NCI-H460 (cell line): ENCODE data around the gene KLK14. TPM values are rescaled to one million over a fixed set of nuclear protein-coding genes. Genes with fewer than 3 reads are reported as not detected.

Experiments used
- DNase-seq: peaks from one replicate; pipeline ENCODE4 v3.0.0-alpha.2; 2016; ENCODE audit warnings: low read depth; ENCODE audit errors: extremely low read depth
- total RNA-seq: library from RNA; depleted of rRNA; stranded (reverse); fragments of >200 nt; shearing (Covaris generic); gene quantifications from 2 replicates; pipeline ENCODE4 v1.2.3, GENCODE V29; 2014

The KLK14 gene
- total RNA-seq, 1 experiment from 2014 or later, result not detected

DNA sequence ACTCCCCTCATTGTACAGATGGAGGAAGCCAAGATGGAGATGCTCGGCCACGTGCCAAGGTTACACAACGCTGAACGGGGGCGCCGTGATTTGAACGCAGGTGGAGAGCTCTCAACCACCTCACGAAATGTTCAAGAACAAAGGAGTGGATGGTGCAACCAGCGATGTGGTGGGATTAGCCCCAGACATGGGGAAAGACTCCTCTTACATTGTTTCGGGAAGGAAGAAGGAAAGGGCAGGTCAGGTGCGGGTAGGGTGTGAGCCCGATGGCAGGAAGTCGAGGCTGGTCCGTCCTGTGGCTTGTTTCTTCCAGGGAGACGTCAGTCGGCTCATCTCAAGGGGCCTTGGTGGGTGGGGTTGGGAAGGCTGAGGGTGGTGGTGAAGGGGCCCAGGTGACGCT lies 7.1 kb upstream of the KLK14 start:
- no peak for DNase-seq

DNA sequence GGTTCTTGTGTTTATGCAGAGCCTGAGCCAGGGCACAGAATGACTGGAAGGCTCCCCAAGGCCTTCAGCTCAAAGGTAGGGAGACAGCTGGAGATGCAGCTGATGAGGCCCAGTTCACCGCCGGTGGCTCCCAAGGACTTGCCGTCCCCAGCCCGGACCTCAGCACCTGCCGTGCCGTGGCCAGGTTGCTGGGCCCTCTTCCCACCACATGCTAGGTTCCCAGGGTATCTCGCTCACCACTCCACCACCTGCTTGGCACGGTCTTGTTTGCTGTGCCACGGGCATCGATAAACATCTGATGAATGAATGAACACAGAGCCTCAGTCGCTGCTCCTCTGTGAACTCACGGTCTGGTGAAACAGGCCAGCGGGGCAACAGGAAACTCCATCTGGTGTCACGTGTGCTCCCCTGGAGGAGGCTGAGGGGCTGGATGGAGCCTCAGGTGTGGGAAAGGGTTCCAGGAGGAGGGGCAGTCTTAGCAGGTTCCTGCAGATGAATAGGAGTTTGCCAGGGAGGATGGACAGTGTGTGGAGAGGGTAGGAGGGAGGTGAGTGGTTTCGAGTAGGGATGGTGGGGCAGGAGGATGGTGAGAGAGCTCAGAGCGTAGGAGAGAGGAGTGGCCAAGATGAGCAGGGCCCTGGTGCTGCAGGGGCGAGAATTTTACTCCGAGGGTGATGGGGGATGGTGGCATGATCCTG lies 3.6 kb upstream of the KLK14 start:
- no peak for DNase-seq

DNA sequence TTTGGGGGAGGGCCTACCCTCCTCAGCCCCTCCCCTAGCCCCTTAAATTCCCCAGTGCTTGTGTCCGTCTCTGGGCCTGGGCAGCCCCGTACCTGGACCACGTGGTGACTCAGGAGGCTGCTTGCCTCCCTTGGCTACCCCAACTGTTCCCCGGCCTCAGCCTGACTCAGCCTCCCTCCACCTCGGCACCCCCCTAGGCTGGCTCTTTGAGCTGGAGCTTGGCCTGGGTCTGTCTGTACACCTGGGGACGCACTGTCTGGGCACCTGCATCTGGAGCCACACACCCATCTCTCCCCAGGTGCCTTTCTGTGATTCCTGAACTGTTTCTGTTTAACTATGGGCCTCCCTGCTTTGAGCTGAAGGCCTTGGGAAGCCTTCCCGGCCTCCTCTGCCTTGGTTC lies 1.8 kb upstream of the KLK14 start:
- no peak for DNase-seq

DNA sequence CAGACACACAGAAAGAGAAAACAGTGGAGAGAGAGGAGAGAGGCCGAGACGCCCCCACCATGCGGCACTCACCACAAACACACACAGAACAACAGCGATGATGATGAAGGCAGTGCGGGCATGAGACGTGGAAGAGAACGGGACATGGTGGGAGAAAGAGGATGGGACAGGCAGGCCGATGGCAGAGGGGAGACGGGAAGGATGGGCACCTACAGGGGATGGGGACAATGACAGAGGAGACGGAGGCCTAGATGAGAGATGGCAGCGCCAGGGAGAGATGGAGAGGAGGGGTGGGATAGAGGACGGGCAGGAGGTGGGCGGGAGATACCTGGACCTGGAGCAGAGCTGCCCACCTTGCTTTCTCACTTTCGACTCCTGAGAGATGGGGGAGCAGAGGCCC lies 1.1 kb upstream of the KLK14 start:
- DNase-seq, result no peak

DNA sequence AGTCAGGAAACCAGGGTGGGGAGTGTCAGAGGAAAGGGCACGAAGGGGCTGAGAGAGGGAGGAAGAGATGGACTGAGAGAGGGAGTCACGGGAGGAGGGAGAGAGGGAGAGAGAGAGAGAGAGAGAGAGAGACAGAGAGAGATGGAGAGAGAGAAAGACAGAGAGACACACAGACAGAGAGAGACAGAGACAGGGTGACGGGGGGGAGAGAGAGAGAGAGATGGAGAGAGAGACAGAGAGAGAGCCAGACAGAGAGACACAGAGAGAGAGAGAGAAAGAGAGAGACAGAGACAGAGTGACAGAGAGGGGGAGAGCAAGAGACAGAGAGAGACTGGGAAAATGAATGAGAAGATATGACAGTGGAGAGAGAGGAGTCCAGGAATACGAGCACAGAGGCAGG lies 494 bp upstream of the KLK14 start:
- no peak for DNase-seq

DNA sequence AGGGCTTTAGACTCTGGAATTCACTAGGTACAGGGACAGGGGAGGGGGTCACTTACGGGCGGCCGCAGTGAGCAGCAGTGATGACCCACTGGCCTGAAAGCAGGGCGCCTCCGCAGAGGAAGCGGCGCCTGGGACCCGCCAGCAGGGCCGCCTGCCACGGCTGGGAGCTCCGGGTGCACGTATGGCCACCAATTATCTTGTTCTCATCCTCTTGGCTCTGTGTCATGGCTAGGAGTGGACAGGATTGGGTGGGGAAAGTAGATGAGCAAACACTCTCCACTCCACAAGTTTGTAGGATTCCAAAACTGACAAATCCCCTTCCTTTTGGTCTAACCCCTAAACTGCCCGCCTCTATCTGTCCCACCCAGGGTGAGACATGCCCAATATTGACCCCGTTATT lies 1.2 kb downstream of the KLK14 start:
- DNase-seq, result no peak

DNA sequence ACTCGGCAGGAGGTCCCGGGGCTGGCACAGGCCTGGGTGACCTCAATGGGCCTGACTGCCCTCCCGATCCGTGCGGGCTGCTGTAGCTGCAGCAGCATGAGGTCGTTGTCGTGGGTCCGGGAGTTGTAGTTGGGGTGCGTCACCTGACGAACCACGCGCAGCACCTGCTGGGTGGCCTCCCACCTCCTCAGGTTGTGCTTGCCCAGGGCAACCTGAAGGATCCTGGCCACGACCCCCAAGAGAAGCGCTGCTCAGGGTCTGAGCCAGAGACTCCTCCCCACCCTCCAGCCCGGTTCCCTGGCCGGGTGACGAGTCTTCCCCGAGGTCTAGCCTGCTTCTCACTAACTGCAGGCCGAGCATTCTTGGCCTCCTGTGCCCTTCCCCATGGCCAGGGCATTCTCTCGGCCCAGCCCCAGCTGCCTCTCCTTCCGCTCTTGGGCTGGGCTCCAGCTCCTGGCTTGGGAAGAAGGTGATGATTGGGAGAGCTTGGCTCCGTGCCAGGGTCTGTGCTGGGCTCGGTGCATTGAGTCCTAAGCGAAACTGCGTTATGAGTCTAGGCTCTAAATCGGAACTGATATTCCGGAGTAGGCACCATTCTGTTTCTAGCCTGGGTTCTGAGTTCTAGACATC lies 3.1 kb downstream of the KLK14 start:
- DNase-seq, result no peak

DNA sequence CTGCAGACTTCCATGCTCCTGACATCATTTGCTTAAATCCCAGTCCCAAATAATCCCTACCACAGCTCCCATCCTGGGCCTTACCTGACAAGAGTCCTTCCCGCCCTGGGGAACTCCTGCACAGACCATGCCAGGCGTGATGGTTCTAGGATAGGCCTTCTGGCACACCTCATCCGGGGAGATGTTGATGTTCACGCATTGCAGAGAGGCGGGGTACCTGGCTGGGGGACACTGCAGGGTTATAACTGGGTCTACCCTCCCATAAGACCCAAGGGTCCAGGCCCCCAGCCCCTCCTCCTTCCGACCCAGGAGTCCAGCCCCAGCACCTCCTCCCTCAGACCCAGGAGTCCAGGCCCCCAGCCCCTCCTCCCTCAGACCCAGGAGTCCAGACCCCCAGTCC lies 4.0 kb downstream of the KLK14 start:
- DNase-seq, result no peak

DNA sequence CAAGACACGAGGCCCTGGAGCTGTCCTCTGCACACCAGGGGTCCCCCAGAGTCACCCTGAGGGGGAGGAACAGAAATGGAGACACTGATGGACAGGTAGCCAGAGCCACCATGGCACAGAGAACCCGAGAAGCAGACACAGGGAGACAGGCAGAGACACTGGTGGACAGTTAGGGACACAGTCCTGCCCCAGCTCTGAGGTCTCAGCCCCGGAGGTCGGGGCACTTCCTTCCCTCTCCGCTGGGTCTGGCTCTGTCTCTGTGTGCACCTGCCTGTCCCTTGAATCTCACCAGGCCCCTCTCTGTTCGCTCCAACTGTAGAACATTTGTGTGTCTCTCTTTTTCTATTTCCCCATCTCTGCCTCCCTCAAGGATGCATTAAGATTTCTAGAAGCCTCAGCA lies 4.6 kb downstream of the KLK14 start:
- DNase-seq, result no peak

DNA sequence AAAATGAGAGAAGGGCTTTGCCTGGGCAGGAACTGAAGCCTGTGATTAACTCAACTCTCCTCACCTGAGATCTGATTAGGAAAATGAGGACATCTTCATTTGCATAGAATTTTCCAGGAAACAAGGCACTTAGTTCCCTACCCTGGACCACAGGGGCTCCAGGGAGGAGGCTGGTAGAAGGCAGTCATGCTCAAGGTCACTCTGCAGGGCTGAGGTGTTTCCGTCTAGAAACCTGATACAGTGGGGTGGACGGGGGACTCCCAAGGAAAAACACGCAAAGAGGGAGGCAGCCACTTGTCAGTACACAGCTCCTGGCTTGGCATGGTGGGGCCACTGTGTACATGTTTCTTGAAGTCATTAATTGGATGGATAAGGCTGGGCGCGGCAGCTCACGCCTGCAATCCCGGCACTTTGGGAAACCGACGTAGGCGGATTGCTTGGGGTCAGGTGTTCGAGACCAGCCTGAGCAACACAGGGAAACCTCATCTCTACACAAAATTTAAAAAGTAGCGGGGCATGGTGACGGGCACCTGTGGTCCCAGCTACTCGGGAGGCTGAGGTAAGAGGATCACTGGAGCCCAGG lies 6.0 kb downstream of the KLK14 start:
- no peak for DNase-seq

DNA sequence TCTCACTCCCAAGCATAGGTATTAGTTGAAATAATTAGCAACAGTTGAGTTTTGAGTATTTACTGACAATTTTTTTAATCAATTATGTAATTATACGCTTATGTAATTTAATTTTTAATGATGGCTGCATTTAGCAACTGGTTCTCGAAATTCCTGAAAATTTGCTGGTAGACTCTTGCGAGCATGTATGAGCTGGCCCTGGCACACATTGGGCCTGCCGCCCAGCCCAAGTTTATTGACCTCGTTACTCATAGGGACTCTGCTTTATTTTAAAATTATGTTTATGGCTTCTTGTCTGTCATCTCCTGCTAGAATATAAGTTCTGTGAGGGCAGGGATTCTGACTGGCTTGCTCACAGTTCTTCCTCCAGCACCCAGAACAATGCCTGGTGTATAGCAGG lies 6.7 kb downstream of the KLK14 start:
- no peak for DNase-seq

DNA sequence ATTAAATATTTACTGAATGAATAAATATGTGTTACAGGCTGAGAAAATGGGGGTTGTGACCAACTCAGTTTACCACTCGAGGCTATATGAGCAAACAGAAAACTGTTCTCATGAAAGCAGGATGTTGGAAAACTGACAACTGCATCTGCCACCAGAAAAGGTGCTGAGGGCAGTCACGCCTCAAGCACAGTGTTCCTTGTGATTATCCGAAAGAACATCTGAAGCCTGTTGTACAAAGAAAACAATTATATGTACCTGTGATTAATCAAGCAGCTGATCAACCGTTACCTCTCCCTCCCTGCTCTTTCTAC lies 11.6 kb downstream of the KLK14 start:
- DNase-seq, result no peak

DNA sequence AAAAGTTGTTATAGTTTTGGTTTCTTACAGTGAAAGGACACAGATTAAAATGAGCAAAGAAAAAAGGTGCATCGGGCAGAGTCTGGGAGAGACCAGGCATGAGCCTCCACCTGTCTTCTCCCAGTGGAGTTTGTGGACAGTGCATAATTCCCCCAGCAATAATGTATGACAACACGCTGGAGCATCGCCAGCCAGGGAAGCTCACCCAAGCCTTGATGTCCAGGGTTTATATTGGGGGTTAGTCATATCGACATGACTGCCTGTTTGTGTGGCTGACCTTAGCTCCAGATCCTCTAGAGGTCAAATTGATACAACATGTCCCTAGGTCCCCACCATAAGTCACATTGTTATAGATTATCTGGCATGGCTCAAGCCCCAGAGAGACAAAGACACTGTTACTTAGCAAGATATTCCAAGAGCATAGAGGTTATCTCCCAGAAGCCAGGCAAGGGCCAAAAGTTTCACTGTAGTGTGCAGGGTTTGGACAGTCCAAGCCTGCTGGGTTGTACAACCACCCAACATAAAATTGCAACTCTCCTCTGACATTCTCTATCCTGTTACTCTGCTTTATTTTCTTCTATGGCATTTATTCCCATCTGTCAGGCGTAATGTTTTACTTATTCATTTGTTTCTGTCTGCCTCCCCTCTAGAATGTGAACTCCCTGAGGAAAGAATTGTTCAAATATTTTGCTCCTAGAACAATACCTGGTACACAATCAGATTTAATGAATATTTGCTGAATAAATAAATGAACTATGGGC lies 12.2 kb downstream of the KLK14 start:
- no peak for DNase-seq

DNA sequence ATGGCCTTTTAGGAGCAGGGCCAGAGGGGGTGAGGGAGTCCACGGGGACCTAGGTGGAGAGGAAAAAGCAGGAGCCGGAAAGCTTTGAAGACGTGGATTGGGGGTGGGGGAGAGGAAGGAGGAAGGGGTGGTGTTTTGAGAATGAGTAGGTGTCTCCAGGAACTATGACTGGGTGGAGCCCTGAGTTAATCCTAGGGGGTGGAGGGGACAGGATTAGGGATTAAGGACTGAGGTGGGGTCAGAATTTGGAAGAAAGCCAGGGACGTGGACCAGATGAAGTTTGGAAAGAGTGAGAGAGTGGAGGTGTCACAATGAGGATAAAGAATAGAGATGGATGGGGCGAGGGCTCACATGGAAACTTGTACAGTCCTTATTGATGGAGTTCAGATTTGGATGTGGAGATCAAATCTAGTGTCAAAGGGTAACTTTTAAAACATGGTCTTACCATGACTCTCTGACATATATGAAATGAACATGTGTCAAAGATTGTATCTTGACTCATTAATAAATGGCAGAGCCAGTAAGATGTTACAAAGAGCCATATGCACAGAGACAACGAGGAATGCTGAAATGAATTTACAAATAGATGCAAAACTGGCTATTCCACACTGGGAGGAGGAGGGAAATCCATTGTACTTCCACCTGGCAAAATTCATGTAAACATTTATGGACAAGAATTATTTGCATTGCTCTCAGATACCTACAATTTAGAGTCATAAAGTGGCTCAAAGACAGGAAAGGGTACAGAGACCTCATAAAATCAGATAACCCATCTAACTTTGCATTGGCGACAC lies 16.1 kb downstream of the KLK14 start:
- no peak for DNase-seq

DNA sequence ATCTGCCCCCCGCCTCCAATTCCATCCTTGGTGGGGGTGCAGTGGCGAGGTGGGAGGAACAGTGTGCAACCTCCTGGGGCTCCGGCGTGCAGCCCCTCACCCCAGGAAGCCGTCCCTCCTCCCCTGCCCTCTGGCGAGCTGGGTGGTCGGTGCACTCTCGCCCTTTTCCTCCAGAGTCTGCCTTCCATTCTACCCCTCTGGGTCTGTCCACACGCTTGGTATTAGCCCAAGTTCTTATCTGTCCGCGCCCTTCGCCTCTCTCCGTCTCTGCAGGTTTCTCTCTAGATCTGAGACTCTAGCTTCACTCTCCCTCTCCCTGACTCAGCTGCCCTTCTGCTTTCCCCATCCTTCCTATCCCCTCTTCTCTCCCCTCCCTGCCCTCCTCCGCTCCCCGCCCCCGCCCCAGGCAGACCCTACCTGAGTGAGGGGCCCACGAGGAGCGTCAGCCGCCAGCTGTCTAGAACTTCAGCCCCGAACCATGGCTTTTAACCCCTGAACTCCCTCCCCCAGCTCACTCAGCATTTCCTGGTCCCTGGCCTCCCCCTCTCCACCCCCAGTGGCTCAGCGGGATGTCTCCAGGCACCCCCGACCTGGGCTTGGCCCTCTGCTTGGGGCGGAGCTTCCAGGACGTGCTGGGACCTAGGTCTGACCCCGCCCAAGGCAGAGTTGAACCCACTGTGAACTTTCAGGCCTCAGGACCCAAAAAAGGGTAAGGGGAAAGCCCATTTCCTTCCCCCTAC lies 17.3 kb downstream of the KLK14 start:
- no peak for DNase-seq

DNA sequence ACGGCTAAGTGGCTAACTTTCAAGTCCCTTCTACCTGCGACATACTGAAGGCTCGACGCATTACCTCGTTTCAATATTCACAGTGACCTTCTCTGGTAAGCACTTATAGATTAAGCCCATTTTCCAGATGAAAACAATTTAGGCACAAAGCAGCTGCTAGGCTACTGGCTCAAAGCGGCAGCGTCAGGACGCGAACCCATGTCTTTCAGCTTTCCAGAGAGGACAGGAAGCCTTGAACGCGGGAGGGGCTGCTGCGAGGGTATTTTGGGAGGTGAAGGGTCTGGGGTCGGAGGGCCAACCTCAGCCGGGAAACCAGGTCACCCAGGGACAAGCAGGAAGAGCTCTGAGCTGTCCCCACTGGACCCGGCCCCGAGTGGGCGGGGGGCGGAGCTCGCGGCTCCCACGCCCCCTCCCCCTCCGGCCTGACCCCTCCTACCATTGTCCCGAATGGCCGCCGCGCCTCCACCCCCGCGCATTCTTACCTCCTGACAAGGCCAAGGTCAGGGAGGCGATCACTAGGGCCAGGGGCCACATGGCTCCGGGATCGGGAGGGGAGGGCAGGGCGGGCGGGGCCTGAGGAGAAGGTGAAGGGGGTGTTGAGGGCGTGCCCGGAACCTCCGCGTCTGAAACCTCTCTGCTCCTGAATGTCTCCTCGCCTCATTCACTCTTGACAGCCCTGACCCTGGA lies 18.0 kb downstream of the KLK14 start, which contains the start of gene KLK13:
KLK13 (minus strand) TSS at position 559 of the 687 bp plus-strand sequence; CDS start at position 534, 25 bp downstream.
- no peak for DNase-seq

DNA sequence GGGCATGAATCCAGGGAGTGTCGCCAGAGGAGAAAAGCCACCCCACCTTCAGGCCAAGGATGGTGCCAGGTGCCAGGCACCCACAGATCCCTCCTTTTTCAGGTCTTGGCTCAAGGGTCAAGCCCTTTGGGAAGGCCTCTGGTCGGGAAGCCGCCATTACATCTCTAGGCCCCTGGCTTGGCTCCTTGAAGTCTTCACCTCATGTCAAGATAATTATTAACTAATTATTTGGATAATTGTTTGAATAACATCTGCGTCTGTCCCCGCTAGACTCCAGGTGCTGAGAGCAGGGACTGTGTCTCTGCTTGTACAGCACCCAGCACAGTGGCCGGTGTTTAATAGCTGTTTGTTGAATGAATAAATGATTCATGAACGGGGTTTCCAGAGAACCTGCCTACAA lies 19.0 kb downstream of the KLK14 start:
- no peak for DNase-seq

DNA sequence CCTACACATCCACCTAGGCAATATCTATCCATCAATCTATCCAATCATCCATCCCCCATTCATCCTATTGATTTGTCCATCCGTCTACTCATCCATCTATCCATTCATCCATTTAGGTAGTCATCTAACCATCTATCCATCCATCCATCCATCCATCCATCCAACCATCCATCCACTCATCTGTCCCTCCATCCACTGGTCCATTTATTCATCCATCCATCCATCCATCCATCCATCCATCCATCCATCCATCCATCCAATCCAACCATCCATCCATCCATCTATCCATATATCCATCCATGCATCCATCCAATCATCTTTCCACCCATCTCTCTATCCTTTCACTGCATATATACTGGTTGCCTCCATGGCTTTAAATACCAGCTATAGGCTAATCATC lies 21.7 kb downstream of the KLK14 start:
- no peak for DNase-seq

DNA sequence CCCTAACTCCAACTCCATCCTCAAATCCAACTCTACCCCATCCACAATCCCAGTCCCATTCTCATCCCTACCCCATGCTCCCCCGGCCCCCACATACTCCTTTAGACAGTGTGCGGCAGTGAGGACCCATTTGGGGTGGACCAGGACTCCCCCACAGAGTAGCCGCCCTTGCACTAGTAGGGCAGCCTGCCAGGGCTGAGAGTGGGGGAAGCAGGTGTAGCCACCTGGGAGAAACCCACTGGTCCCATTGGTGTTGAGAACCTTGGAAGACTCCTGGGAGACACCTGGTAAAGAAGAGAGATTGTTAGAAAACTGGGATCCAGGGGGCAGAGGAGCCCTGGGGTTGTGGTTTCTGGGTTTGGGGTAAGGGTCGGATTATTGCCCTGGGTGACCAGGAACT lies 22.4 kb downstream of the KLK14 start:
- no peak for DNase-seq

DNA sequence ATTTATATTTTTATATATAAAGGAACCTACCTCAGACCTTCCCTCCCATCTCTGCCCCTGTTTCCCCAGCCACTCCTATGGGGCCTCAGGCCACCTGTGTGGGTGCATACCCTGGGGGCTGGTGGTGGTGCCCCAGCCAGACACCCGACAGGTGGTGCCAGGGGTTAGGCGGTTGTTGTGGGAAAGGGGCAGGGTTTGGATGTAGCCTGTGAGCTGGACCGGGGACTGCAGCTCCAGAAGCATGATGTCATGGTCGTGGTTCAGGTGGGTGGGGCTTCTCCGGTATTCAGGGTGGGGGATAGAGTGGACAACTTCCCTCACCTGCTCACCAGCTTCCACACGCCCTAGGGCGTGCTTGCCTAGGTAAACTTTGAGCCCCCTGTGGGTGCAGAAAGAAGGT lies 23.0 kb downstream of the KLK14 start:
- no peak for DNase-seq
